Mucosa of rectum (tissue), 2 donors: Measurements from ENCODE around the gene OAF.
"Not testable (repeated sequence)": the region's sequence is repeated elsewhere in the genome, so short reads cannot be mapped to it uniquely, and the experiment has no call there.

Experiments used
- H3K27ac ChIP-seq, 2 donors: one replicate each; pipeline ENCODE4 v1.7.0; 2013; ENCODE audit warnings: inconsistent platforms in 2 of 2, low read depth in 2 of 2, low read length in 2 of 2
- H3K27me3 ChIP-seq, 2 donors: one replicate each; pipeline ENCODE4 v1.7.0; 2013; ENCODE audit warnings: low read length in 2 of 2; ENCODE audit not compliant: control insufficient read depth in 2 of 2, insufficient read depth in 2 of 2
- H3K36me3 ChIP-seq, 2 donors: one replicate each; pipeline ENCODE4 v1.7.0; 2013; ENCODE audit warnings: low read length in 2 of 2; ENCODE audit not compliant: control insufficient read depth in 2 of 2, insufficient read depth in 2 of 2
- H3K4me1 ChIP-seq, 2 donors: one replicate each; pipeline ENCODE4 v1.7.0; 2013; ENCODE audit warnings: low read length in 2 of 2, mild to moderate bottlenecking in 1 of 2; ENCODE audit not compliant: control insufficient read depth in 2 of 2, insufficient read depth in 2 of 2
- H3K4me3 ChIP-seq, 2 donors: one replicate each; pipeline ENCODE4 v1.7.0; 2013; ENCODE audit warnings: low read length in 2 of 2
- H3K9ac ChIP-seq, 2 donors: one replicate each; pipeline ENCODE4 v1.7.0; 2013; ENCODE audit warnings: low read length in 2 of 2, low read depth in 1 of 2, mild to moderate bottlenecking in 1 of 2
- H3K9me3 ChIP-seq, 2 donors: one replicate each; pipeline ENCODE4 v1.7.0; 2013; ENCODE audit warnings: low read length in 2 of 2; ENCODE audit not compliant: control insufficient read depth in 2 of 2
- donor health status: healthy.
- donor health status: Normal muscosa, but diverticular disease.

OAF gene

GRCh38 chr11:120260616-120261015 lies 49.8 kb downstream of the OAF start:
- H3K9ac ChIP-seq: no peak overlapping the region
- H3K27me3 ChIP-seq: peaks cover 11 to 22% of the 10 kb centered on the region in 2 donors
- no peaks in the 10 kb centered on the region for H3K36me3 ChIP-seq
- H3K9me3 ChIP-seq: no peaks in the 10 kb centered on the region
- H3K4me3 ChIP-seq: no peak overlapping the region
- H3K27ac ChIP-seq: no peak overlapping the region
- H3K4me1 ChIP-seq: no peaks in the 10 kb centered on the region

GRCh38 chr11:120261321-120261720 lies 50.5 kb downstream of the OAF start:
- Histone ChIP-seq H3K27ac (no peak overlapping the region), H3K36me3 (no peaks in the 10 kb centered on the region), H3K9me3 (no peaks in the 10 kb centered on the region), H3K9ac (no peak overlapping the region), H3K4me1 (no peaks in the 10 kb centered on the region), H3K27me3 (peaks cover 5 to 22% of the 10 kb centered on the region in 2 donors), H3K4me3 (no peak overlapping the region)

- H3K9me3 ChIP-seq: no peaks in the 10 kb centered on the region
Observed at GRCh38 chr11:120261931-120262330, 51.1 kb downstream of the OAF start.

GRCh38 chr11:120267319-120267718 lies 56.5 kb downstream of the OAF start:
- Histone ChIP-seq H3K36me3 (no peaks in the 10 kb centered on the region), H3K4me3 (no peak overlapping the region), H3K27ac (no peak overlapping the region), H3K27me3 (peaks cover 0 to 12% of the 10 kb centered on the region in 2 donors), H3K4me1 (no peaks in the 10 kb centered on the region), H3K9me3 (no peaks in the 10 kb centered on the region), H3K9ac (no peak overlapping the region)

More at GRCh38 chr11:120261931-120262330, 51.1 kb downstream of the OAF start:
- H3K36me3 ChIP-seq: no peaks in the 10 kb centered on the region
- peaks cover 2 to 19% of the 10 kb centered on the region in 2 donors for H3K27me3 ChIP-seq
- H3K4me1 ChIP-seq: no peaks in the 10 kb centered on the region
- H3K27ac ChIP-seq: no peak overlapping the region
- no peak overlapping the region for H3K9ac ChIP-seq
- no peak overlapping the region for H3K4me3 ChIP-seq

GRCh38 chr11:120268686-120269085 lies 57.9 kb downstream of the OAF start:
- Histone ChIP-seq H3K4me3 (no peak overlapping the region), H3K4me1 (no peaks in the 10 kb centered on the region), H3K9me3 (no peaks in the 10 kb centered on the region), H3K36me3 (no peaks in the 10 kb centered on the region), H3K27ac (no peak overlapping the region), H3K27me3 (peaks cover 0 to 12% of the 10 kb centered on the region in 2 donors), H3K9ac (no peak overlapping the region)

GRCh38 chr11:120270386-120270785 lies 59.6 kb downstream of the OAF start:
- no peak overlapping the region for H3K4me3 ChIP-seq
- H3K4me1 ChIP-seq: no peaks in the 10 kb centered on the region
- H3K27me3 ChIP-seq: peaks cover 0 to 4% of the 10 kb centered on the region in 2 donors
- no peak overlapping the region for H3K9ac ChIP-seq
- H3K36me3 ChIP-seq: no peaks in the 10 kb centered on the region
- H3K9me3 ChIP-seq: no peaks in the 10 kb centered on the region
- H3K27ac ChIP-seq: no peak overlapping the region

GRCh38 chr11:120271672-120272071 lies 60.8 kb downstream of the OAF start:
- no peaks in the 10 kb centered on the region for H3K4me1 ChIP-seq
- H3K9ac ChIP-seq: no peak overlapping the region
- H3K9me3 ChIP-seq: no peaks in the 10 kb centered on the region
- H3K36me3 ChIP-seq: no peaks in the 10 kb centered on the region
- no peak overlapping the region for H3K27ac ChIP-seq
- H3K4me3 ChIP-seq: no peak overlapping the region
- H3K27me3 ChIP-seq: no peaks in the 10 kb centered on the region

GRCh38 chr11:120272303-120272702 lies 61.5 kb downstream of the OAF start:
- H3K27me3 ChIP-seq: no peaks in the 10 kb centered on the region
- H3K36me3 ChIP-seq: no peaks in the 10 kb centered on the region
- H3K4me1 ChIP-seq: no peaks in the 10 kb centered on the region
- H3K27ac ChIP-seq: no peak overlapping the region
- H3K4me3 ChIP-seq: no peak overlapping the region
- H3K9ac ChIP-seq: no peak overlapping the region
- no peaks in the 10 kb centered on the region for H3K9me3 ChIP-seq

- Histone ChIP-seq H3K36me3 (no peaks in the 10 kb centered on the region), H3K4me3 (no peak overlapping the region), H3K9me3 (no peaks in the 10 kb centered on the region), H3K27me3 (no peaks in the 10 kb centered on the region), H3K4me1 (no peaks in the 10 kb centered on the region), H3K27ac (no peak overlapping the region), H3K9ac (no peak overlapping the region)
Observed at GRCh38 chr11:120273432-120273831, 62.6 kb downstream of the OAF start.

- not testable (repeated sequence) for H3K9ac ChIP-seq, H3K4me1 ChIP-seq, H3K36me3 ChIP-seq, H3K27ac ChIP-seq, H3K4me3 ChIP-seq, H3K27me3 ChIP-seq, H3K9me3 ChIP-seq
Observed at GRCh38 chr11:120273956-120274355, 63.1 kb downstream of the OAF start.

GRCh38 chr11:120279502-120279901 lies 68.7 kb downstream of the OAF start:
- Histone ChIP-seq H3K36me3 (no peaks in the 10 kb centered on the region), H3K4me1 (no peaks in the 10 kb centered on the region), H3K4me3 (no peak overlapping the region), H3K27ac (no peak overlapping the region), H3K9ac (no peak overlapping the region), H3K27me3 (no peaks in the 10 kb centered on the region), H3K9me3 (no peaks in the 10 kb centered on the region)
